Mesothelial cell of epicardium (in vitro differentiated cells): ENCODE data around the gene SNTG2. TPM values are rescaled to one million over a fixed set of nuclear protein-coding genes. Genes with fewer than 3 reads are reported as not detected.

Source experiments
- DNase-seq, 2 experiments: peaks; one replicate each; pipeline ENCODE4 v3.0.0; 2021; ENCODE audit warnings: low spot score in 2 of 2; ENCODE audit not compliant: unreplicated experiment in 2 of 2
- H3K27ac Mint-ChIP-seq: 2 replicates; pipeline ENCODE4 v1.8.0; 2021; ENCODE audit warnings: mixed read lengths
- H3K27me3 Mint-ChIP-seq: 2 replicates; pipeline ENCODE4 v1.8.0; 2021; ENCODE audit warnings: low read depth, mixed read lengths
- H3K36me3 Mint-ChIP-seq: 2 replicates; pipeline ENCODE4 v1.8.0; 2021; ENCODE audit warnings: mixed read lengths
- H3K4me1 Mint-ChIP-seq: 2 replicates; pipeline ENCODE4 v1.8.0; 2021; ENCODE audit warnings: mixed read lengths
- H3K4me3 Mint-ChIP-seq: 2 replicates; pipeline ENCODE4 v1.8.0; 2021; ENCODE audit warnings: mild to moderate bottlenecking, moderate library complexity, mixed read lengths
- H3K9me3 Mint-ChIP-seq: 2 replicates; pipeline ENCODE4 v1.8.0; 2021; ENCODE audit warnings: mixed read lengths
- total RNA-seq: library from RNA; stranded (reverse); gene quantifications from 3 replicates; pipeline ENCODE4 v1.2.1, GENCODE V29; 2021
- TF ChIP-seq, protein P1 (sequence below): fragments of 200-600 bp; sonication (generic); IDR thresholded peaks from one replicate; pipeline ENCODE4 v1.5.0; 2021; ENCODE audit warnings: antibody characterized with exemption; ENCODE audit not compliant: unreplicated experiment

The SNTG2 gene
- total RNA-seq, 1 donor from 2014 or later, result not detected

DNA sequence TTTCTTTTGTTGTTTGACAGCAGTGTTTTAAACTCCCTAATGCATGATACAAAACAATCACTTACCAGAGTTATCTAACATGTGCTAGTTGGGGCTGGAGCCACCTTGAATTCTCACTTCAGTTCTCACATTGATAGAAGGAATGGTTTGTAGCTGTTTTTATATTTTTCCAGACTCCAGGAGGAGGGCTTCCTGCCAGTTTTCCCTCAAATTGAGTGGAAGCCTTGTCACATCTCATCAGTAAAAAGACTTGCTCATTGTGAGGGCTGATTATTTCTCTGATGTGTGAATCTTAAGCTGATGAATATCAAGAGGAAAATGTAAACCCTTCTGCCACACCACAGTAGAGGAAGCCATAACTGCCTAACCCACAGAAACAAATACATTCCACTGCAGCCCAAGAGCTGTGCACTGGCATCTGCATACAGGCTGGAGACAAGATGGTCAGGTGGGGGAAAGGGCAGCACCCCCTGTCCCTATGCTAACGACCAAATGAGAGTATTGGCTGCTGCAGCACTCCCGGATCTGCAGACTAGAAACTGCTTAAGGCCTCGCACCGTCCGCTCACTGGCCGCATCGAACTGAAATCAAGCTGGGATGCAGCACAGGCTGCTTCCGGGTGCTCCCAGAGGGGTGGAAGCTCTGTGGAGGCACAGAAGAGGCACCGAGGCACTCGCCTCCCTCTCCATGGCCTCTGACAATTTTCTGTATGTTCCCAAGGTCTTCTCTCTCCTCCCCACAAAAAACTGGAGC lies 388.9 kb downstream of the SNTG2 start:
- Mint-ChIP-seq H3K27me3 (peaks cover 21% of the 10 kb centered on the region), H3K4me3 (no peak overlapping the region), H3K4me1 (no peaks in the 10 kb centered on the region), H3K9me3 (peaks cover 10% of the 10 kb centered on the region), H3K36me3 (no peaks in the 10 kb centered on the region), H3K27ac (no peak overlapping the region)
- TF ChIP-seq, protein P1, sequence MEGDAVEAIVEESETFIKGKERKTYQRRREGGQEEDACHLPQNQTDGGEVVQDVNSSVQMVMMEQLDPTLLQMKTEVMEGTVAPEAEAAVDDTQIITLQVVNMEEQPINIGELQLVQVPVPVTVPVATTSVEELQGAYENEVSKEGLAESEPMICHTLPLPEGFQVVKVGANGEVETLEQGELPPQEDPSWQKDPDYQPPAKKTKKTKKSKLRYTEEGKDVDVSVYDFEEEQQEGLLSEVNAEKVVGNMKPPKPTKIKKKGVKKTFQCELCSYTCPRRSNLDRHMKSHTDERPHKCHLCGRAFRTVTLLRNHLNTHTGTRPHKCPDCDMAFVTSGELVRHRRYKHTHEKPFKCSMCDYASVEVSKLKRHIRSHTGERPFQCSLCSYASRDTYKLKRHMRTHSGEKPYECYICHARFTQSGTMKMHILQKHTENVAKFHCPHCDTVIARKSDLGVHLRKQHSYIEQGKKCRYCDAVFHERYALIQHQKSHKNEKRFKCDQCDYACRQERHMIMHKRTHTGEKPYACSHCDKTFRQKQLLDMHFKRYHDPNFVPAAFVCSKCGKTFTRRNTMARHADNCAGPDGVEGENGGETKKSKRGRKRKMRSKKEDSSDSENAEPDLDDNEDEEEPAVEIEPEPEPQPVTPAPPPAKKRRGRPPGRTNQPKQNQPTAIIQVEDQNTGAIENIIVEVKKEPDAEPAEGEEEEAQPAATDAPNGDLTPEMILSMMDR, result no peak
- DNase-seq, result no peak

DNA sequence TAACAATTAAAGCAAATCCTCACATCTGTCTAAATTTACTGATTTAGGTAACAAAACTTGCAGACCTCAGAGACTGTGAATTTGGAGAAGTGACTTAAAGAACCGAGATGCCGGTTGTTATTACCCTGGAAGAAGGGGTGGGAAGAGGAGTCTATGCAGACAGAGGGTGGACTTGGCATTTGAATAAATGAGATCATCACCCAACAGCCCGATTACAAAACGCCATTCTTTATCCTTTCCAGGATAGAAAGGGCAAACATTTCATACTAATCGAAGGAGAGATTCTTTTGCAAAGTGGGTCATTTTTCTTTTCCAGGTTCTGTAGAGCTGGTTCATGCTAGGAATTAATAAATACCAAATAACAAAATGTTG lies 389.5 kb downstream of the SNTG2 start:
- Mint-ChIP-seq H3K9me3 (peaks cover 10% of the 10 kb centered on the region), H3K27ac (no peak overlapping the region), H3K4me1 (no peaks in the 10 kb centered on the region), H3K36me3 (no peaks in the 10 kb centered on the region), H3K4me3 (no peak overlapping the region), H3K27me3 (peaks cover 21% of the 10 kb centered on the region)
- no peak for DNase-seq
- TF ChIP-seq, protein P1, result no peak

DNA sequence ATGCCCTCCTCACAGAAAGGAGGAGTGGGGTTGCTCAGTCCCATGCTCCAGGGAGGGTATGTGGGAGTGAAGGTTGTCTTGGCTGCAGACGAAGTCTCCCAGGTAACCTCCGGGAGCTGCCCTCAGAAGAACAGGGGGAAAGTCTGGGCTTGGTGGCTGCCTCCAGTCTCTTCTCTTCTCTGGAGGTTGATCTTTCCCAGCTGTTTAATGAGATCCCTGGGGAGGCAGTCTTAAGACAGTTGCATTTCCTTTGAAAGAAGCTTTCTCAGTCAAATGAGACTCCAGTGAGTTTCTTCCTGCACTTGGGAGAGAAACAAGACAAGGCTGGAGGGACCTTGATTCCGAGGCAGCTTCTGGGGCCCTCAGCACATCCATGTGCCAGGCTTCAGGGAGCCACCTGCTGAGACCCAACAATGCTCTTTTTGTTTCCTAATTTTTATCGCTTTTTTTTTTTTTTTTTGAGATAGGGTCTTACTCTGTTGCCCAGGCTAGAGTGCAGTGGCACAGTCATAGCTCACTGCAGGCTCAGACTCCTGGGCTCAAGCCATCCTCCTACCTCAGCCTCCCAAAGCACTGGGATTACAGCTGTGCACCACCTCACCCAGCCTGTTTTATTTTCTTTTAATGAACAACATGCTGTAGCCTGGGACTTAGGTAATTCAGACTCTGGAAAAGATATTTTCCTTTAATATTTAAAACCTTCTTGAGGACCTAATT lies 390.9 kb downstream of the SNTG2 start:
- H3K9me3 Mint-ChIP-seq, result peaks cover 10% of the 10 kb centered on the region
- no peak overlapping the region for H3K27ac Mint-ChIP-seq
- no peaks in the 10 kb centered on the region for H3K36me3 Mint-ChIP-seq
- H3K27me3 Mint-ChIP-seq, result peaks cover 21% of the 10 kb centered on the region
- TF ChIP-seq, protein P1, result no peak
- no peak overlapping the region for H3K4me3 Mint-ChIP-seq
- DNase-seq, result no peak
- H3K4me1 Mint-ChIP-seq, result no peaks in the 10 kb centered on the region

DNA sequence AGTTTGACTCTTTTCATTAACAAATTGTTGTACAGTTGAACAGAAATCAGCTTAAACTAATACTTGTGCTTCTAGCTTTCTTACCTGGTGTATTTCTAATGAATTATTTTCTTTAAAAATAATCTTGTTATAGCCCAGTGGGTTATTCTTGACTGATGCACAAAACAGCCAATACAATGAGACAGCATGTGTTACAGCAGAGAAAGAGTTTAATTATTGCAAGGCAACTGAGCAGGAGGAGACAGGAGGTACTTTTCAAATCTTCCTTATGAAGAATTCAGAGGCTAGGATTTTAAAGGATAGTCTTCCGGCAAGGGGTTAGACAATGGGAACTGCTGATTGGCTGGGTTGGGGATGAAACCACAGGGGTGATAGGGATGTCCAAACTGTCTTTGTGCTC lies 398.1 kb downstream of the SNTG2 start:
- TF ChIP-seq, protein P1, result no peak
- H3K27me3 Mint-ChIP-seq, result no peaks in the 10 kb centered on the region
- no peak for DNase-seq
- H3K36me3 Mint-ChIP-seq, result no peaks in the 10 kb centered on the region
- H3K4me3 Mint-ChIP-seq, result no peak overlapping the region
- H3K4me1 Mint-ChIP-seq, result no peaks in the 10 kb centered on the region
- peaks cover 15% of the 10 kb centered on the region for H3K9me3 Mint-ChIP-seq
- H3K27ac Mint-ChIP-seq, result no peak overlapping the region

DNA sequence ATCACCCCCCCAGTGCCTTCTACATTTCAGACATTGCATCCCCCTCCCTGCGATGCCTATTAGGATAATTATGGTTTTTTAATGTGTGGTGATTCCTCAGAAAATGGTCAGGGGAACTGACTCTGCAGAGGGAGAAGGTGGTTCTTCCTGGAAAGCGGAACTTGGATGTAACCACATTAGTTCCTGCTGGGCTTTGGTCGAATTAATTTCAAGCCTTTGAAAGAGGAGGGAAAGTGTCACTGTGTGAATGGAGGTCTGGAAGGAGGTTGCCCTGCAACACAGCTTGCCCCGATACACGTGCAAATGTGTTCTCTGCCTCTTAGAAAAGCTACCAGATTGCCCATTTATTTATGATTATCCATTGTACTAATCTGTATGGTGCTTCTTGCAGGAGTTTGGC lies 399.5 kb downstream of the SNTG2 start:
- no peak for DNase-seq
- Mint-ChIP-seq H3K9me3 (peaks cover 15% of the 10 kb centered on the region), H3K36me3 (no peaks in the 10 kb centered on the region), H3K27me3 (peaks cover 2% of the 10 kb centered on the region), H3K4me3 (no peak overlapping the region), H3K4me1 (no peaks in the 10 kb centered on the region), H3K27ac (no peak overlapping the region)
- TF ChIP-seq, protein P1, result no peak
